H1 (cell line): Measurements from ENCODE around the gene AIFM3. TPM values are rescaled to one million over a fixed set of nuclear protein-coding genes. Genes with fewer than 3 reads are reported as not detected.
"Not testable (repeated sequence)": the region's sequence is repeated elsewhere in the genome, so short reads cannot be mapped to it uniquely, and the experiment has no call there.

Experiments used
- CTCF ChIA-PET: fragments of 300-600 bp; sonication (Branson Sonifier 250); formaldehyde crosslinking; loops from one replicate; lab custom pipeline; 2021; ENCODE audit not compliant: partially characterized antibody; lab: Charles Lee
- POLR2A ChIA-PET: fragments of 300-600 bp; sonication (Branson Sonifier 250); formaldehyde crosslinking; loops from one replicate; lab custom pipeline; 2021; ENCODE audit warnings: inconsistent platforms; ENCODE audit not compliant: partially characterized antibody; lab: Charles Lee
- DNase-seq, 2 experiments: peaks; one replicate each; pipeline versions ENCODE4 v3.0.0 to v3.0.0-alpha.2; 2010 to 2022; ENCODE audit warnings: low spot score in 2 of 2, low read depth in 1 of 2, mixed read lengths in 1 of 2
- FAIRE-seq: peaks from 2 replicates; lab custom pipeline; 2011; peaks lifted over from hg19 to GRCh38; lab: Jason Lieb, UNC
- H2AFZ ChIP-seq: 2 replicates; pipeline ENCODE4 v1.8.1; 2012; ENCODE audit warnings: low read length, inconsistent platforms
- H2AK5ac ChIP-seq: 2 replicates; pipeline ENCODE4 v1.6.1; 2013; ENCODE audit warnings: low read depth, low read length
- H2BK120ac ChIP-seq: replicated peaks from 2 replicates; pipeline ENCODE3; 2013; ENCODE audit warnings: low read depth, low read length, inconsistent platforms
- H2BK12ac ChIP-seq: 2 replicates; pipeline ENCODE4 v1.6.1; 2013; ENCODE audit warnings: low read depth, low read length
- H2BK15ac ChIP-seq: 2 replicates; pipeline ENCODE4 v1.6.1; 2013; ENCODE audit warnings: low read length
- H2BK20ac ChIP-seq: 2 replicates; pipeline ENCODE4 v1.6.1; 2013; ENCODE audit warnings: low read length
- H2BK5ac ChIP-seq: 2 replicates; pipeline ENCODE4 v1.6.1; 2013; ENCODE audit warnings: low read depth, low read length
- H3K14ac ChIP-seq: 2 replicates; pipeline ENCODE4 v1.6.1; 2013; ENCODE audit warnings: inconsistent platforms; ENCODE audit not compliant: insufficient read length
- H3K18ac ChIP-seq: 2 replicates; pipeline ENCODE4 v1.6.1; 2013; ENCODE audit warnings: low read length; ENCODE audit errors: extremely low read depth
- H3K23ac ChIP-seq: 2 replicates; pipeline ENCODE4 v1.6.1; 2013; ENCODE audit warnings: inconsistent platforms; ENCODE audit not compliant: insufficient read length
- H3K23me2 ChIP-seq: 2 replicates; pipeline ENCODE4 v1.6.1; 2013; ENCODE audit warnings: low read depth, low read length
- H3K27ac ChIP-seq: 2 replicates; pipeline ENCODE4 v1.6.1; 2011; ENCODE audit warnings: low read depth, low read length, inconsistent platforms
- H3K27me3 ChIP-seq, 4 experiments: replicated peaks in 1 of 4; 1 replicate in 1 of 4; 2 replicates in 3 of 4; pipeline versions ENCODE4 v1.6.1 to v1.8.1; 2011 to 2013; ENCODE audit warnings: low read length in 3 of 4, mild to moderate bottlenecking in 3 of 4, inconsistent platforms in 2 of 4, mixed read lengths in 2 of 4, moderate library complexity in 1 of 4; ENCODE audit not compliant: control insufficient read depth in 3 of 4, insufficient read depth in 3 of 4; ENCODE audit errors: extremely low read depth in 1 of 4
- H3K36me3 ChIP-seq, 4 experiments: 2 replicates each; pipeline versions ENCODE4 v1.6.1 to v1.8.1; 2011 to 2013; ENCODE audit warnings: mild to moderate bottlenecking in 4 of 4, low read length in 3 of 4, moderate library complexity in 2 of 4, control low read depth in 1 of 4, inconsistent platforms in 1 of 4; ENCODE audit not compliant: insufficient read depth in 4 of 4, control insufficient read depth in 2 of 4
- H3K4ac ChIP-seq: replicated peaks from 2 replicates; pipeline ENCODE3; 2013; ENCODE audit warnings: low read length, low read depth, mixed read lengths, inconsistent platforms; ENCODE audit not compliant: insufficient read length
- H3K4me1 ChIP-seq, 4 experiments: replicated peaks in 1 of 4; 1 replicate in 1 of 4; 2 replicates in 3 of 4; pipeline versions ENCODE4 v1.6.1 to v1.8.1; 2011 to 2013; ENCODE audit warnings: low read length in 3 of 4, inconsistent platforms in 2 of 4, mixed read lengths in 1 of 4; ENCODE audit not compliant: insufficient read depth in 4 of 4, control insufficient read depth in 3 of 4
- H3K4me2 ChIP-seq, 2 experiments: 2 replicates each; pipeline versions ENCODE4 v1.6.1 to v1.8.1; 2011 to 2013; ENCODE audit warnings: low read depth in 2 of 2, low read length in 2 of 2, control low read depth in 1 of 2, inconsistent platforms in 1 of 2, mild to moderate bottlenecking in 1 of 2; ENCODE audit not compliant: insufficient read depth in 1 of 2
- H3K4me3 ChIP-seq, 4 experiments: fragments of 200-600, 300-600 bp in 1 of 4; sonication (generic), shearing (Covaris generic), sonication (Bioruptor Twin) in 1 of 4; 2 replicates each; pipeline versions ENCODE4 v1.5.1 to v1.8.1; 2011 to 2016; ENCODE audit warnings: low read length in 4 of 4, low read depth in 3 of 4, control low read depth in 2 of 4, inconsistent platforms in 2 of 4, mild to moderate bottlenecking in 2 of 4, mixed read lengths in 1 of 4, moderate library complexity in 1 of 4; ENCODE audit not compliant: insufficient read depth in 2 of 4; ENCODE audit errors: extremely low read depth in 1 of 4
- H3K56ac ChIP-seq: replicated peaks from 2 replicates; pipeline ENCODE3; 2013; ENCODE audit warnings: low read depth, mild to moderate bottlenecking, mixed read lengths, low read length, inconsistent platforms; ENCODE audit not compliant: insufficient read length
- H3K79me1 ChIP-seq: 2 replicates; pipeline ENCODE4 v1.6.1; 2013; ENCODE audit warnings: low read depth, low read length, control low read depth
- H3K79me2 ChIP-seq, 2 experiments: 2 replicates each; pipeline versions ENCODE4 v1.6.1 to v1.8.1; 2012 to 2013; ENCODE audit warnings: low read length in 2 of 2, mild to moderate bottlenecking in 2 of 2, inconsistent platforms in 1 of 2; ENCODE audit not compliant: insufficient read depth in 2 of 2, control insufficient read depth in 1 of 2
- H3K9ac ChIP-seq, 4 experiments: replicated peaks in 1 of 4; 1 replicate in 1 of 4; 2 replicates in 3 of 4; pipeline versions ENCODE4 v1.6.1 to v1.8.1; 2011 to 2013; ENCODE audit warnings: low read depth in 3 of 4, low read length in 3 of 4, control low read depth in 2 of 4, mild to moderate bottlenecking in 2 of 4, moderate library complexity in 2 of 4, inconsistent platforms in 1 of 4; ENCODE audit errors: extremely low read depth in 1 of 4
- H3K9me3 ChIP-seq, 2 experiments: 2 replicates each; pipeline versions ENCODE4 v1.6.1 to v1.8.1; 2012 to 2013; ENCODE audit warnings: mild to moderate bottlenecking in 2 of 2, moderate library complexity in 2 of 2, control low read depth in 1 of 2, inconsistent platforms in 1 of 2, low read depth in 1 of 2, low read length in 1 of 2, mixed read lengths in 1 of 2; ENCODE audit not compliant: insufficient read depth in 2 of 2
- H4K20me1 ChIP-seq, 2 experiments: replicated peaks in 1 of 2; 2 replicates each; pipeline versions ENCODE3 to v1.8.1; 2011 to 2013; ENCODE audit warnings: inconsistent platforms in 2 of 2, low read length in 2 of 2, mild to moderate bottlenecking in 1 of 2; ENCODE audit not compliant: insufficient read depth in 2 of 2, control insufficient read depth in 1 of 2
- H4K5ac ChIP-seq: 2 replicates; pipeline ENCODE4 v1.6.1; 2013; ENCODE audit warnings: low read length, low read depth, mixed read lengths, inconsistent platforms; ENCODE audit not compliant: insufficient read length
- H4K8ac ChIP-seq: 2 replicates; pipeline ENCODE4 v1.8.0; 2013; ENCODE audit warnings: mild to moderate bottlenecking, moderate library complexity, low read length, inconsistent platforms; ENCODE audit not compliant: insufficient read depth; ENCODE audit errors: extremely low read depth
- H4K91ac ChIP-seq: replicated peaks from 2 replicates; pipeline ENCODE3; 2013; ENCODE audit warnings: low read length, mixed read lengths, inconsistent platforms; ENCODE audit not compliant: insufficient read length
- WGBS, 2 experiments: shearing (Covaris generic) in 1 of 2; methylation state at CpG; one replicate each; pipeline versions ENCODE4 v1.1.6 to v1.1.7; 2013 to 2015; ENCODE audit warnings: low lambda C conversion rate in 2 of 2, mixed read lengths in 2 of 2, inconsistent platforms in 1 of 2, low coverage in 1 of 2, missing lambda C conversion rate in 1 of 2; ENCODE audit not compliant: insufficient replicate concordance in 2 of 2, insufficient coverage in 1 of 2, insufficient read length in 1 of 2; ENCODE audit errors: extremely low coverage in 1 of 2, missing lambda C conversion rate in 1 of 2; 5-methylcytosine and 5-hydroxymethylcytosine counted together
- polyA plus RNA-seq, 7 experiments: library from polyadenylated mRNA; depleted of rRNA in 3 of 7; stranded (reverse) in 5 of 7; unstranded in 2 of 7; fragments of >200 nt in 5 of 7; fragments of 200-250 nt in 2 of 7; gene quantifications; 1 replicate in 5 of 7; 2 replicates in 1 of 7; 4 replicates in 1 of 7; pipeline versions ENCODE4 v1.2.1 to v1.2.3, GENCODE V29; 2011 to 2013; ENCODE audit warnings: missing spikeins in 2 of 7, mixed read lengths in 2 of 7
- total RNA-seq: library from RNA; stranded (reverse); fragmentation: NEBNext Ultra II Directional; extraction: Animal tissue kit (Norgen Biotek cat#: 25700); gene quantifications from 2 replicates; pipeline ENCODE4 v1.2.1, GENCODE V29; 2021

AIFM3 gene
- total and polyA plus RNA-seq, 2 of the 8 experiments (the other 6 are each of a cell fraction or from before 2014, with no cell fraction given) = 0.86 to 1.4 TPM

DNA sequence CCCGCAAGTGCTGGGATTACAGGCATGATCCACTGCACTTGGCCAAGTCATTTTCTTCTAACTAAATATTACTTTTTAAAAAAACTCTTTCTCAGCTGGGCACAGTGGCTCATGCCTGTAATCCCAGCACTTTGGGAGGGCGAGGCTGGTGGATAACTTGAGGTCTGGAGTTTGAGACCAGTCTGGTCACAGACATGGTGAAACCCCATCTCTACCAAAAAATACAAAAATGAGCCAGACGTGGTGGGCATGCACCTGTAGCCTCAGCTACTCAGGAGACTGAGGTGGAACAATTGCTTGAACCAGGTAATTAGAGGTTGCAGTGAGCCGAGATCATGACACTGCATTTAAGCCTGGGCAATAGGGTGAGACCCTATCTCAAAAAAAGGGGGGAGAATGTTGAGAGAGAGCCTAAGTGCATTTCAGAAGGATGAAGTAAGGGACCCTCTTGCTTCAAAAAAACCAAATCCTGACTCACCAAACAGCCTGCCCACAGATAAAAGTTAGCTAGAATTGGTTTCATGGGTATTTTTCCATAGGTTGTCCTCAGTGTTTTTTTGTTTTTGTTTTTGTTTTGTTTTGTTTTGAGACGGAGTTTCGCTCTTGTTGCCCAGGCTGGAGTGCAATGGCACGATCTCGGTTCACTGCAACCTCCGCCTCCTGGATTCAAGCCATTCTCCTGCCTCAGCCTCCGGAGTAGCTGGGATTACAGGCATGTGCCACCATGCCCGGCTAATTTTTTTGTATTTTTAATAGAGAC lies 31.1 kb upstream of the AIFM3 start:
- not testable (repeated sequence) for H3K56ac ChIP-seq, H3K4me3 ChIP-seq, H3K9me3 ChIP-seq, H3K27ac ChIP-seq, H3K4ac ChIP-seq, H2BK5ac ChIP-seq, H2BK12ac ChIP-seq, H3K4me1 ChIP-seq, FAIRE-seq, H2AK5ac ChIP-seq, H4K91ac ChIP-seq, H2AFZ ChIP-seq, H2BK15ac ChIP-seq, H3K9ac ChIP-seq, DNase-seq, H3K23ac ChIP-seq, H2BK120ac ChIP-seq, H3K14ac ChIP-seq, H4K5ac ChIP-seq, H3K79me1 ChIP-seq, H3K18ac ChIP-seq, H3K27me3 ChIP-seq, H2BK20ac ChIP-seq, H3K4me2 ChIP-seq, H3K23me2 ChIP-seq, H4K8ac ChIP-seq
- Histone ChIP-seq H4K20me1 (peaks cover 31 to 45% of the 10 kb centered on the region in 2 experiments), H3K36me3 (peaks cover 4 to 39% (median 13%) of the 10 kb centered on the region in 4 experiments; a peak in 7 of 8 replicates), H3K79me2 (peaks cover 52 to 96% of the 10 kb centered on the region in 2 experiments)
- WGBS, 2 experiments = 89% methylated on average over 11 of the region's 11 CpGs; no CpG with 5 or more reads in 1 of the 2 experiments
- ChIA-PET CTCF (interaction anchor here (1.2 to 2.6 kb wide), 5 partner anchors 11 to 86 kb away, joined by 3 to 7 read pairs (median 6); no protein-coding TSS in a partner anchor), POLR2A (interaction anchor here (0.8 to 1.2 kb wide), 2 partner anchors 9 to 11 kb away, joined by 3 read pairs; no protein-coding TSS in a partner anchor)
